ENCODE data around the gene SORCS2. TPM values are rescaled to one million over a fixed set of nuclear protein-coding genes. Genes with fewer than 3 reads are reported as not detected.
A peak's percentile ranks its signal among the peaks of the same experiment; 100 is the strongest.

SORCS2 gene
- total RNA-seq, 4 donors from 2014 or later, result 0.07 to 1.2 (median 0.11) TPM

DNA sequence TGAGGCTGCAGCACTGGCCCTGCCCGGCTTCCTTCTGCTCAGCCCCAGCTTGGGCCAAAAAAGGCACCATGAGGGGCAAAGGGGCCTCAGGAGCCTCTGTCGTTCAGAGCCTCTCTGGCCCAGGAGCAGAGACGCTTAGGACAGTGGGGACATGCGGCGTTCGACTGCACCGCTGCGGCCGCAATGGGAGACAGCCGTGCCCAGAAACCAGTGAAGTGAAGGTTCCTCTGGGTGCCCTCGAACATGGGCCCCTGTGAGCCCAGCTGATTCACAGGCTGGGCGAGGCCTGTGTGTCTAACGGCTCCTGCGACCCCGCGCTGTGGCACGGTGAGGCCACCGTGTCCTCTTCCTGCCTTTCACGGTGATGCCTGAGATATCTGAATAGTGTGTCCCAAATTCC is 512.3 kb downstream of the SORCS2 start:
- no peak for DNase-seq
- Histone ChIP-seq H3K4me3 (no peak overlapping the region), H3K27ac (no peak overlapping the region), H3K27me3 (no peaks in the 10 kb centered on the region), H3K9me3 (no peaks in the 10 kb centered on the region), H3K4me1 (no peaks in the 10 kb centered on the region), H3K36me3 (no peaks in the 10 kb centered on the region)
- in situ Hi-C loops (cut with MboI; ENCODE audit: low sequenced_read_pairs in 4 of 4), result loop anchor here in 2 of 4 donors (25.0 kb wide), 1 partner anchor 517 kb away; the partner anchor contains the start of gene SORCS2 (in 2 of the 2)
- intact Hi-C loops (cut with DNase I; ENCODE audit: low total_unique reads), result no loop called here
- TF ChIP-seq POLR2A (IDR thresholded peaks at IDR 0.05) (no peak), CTCF (IDR thresholded peaks at IDR 0.05 in 4 of 5, conservative IDR thresholded peaks at IDR 0.05 in 1 of 5) (no peak)
- ATAC-seq, result no peak

- Histone ChIP-seq H3K27me3 (no peaks in the 10 kb centered on the region), H3K27ac (no peak overlapping the region), H3K4me3 (no peak overlapping the region), H3K4me1 (no peaks in the 10 kb centered on the region), H3K36me3 (no peaks in the 10 kb centered on the region), H3K9me3 (no peaks in the 10 kb centered on the region)
- TF ChIP-seq CTCF (IDR thresholded peaks at IDR 0.05 in 4 of 5, conservative IDR thresholded peaks at IDR 0.05 in 1 of 5) (no peak), POLR2A (IDR thresholded peaks at IDR 0.05) (no peak)
- ATAC-seq, result no peak
- in situ Hi-C loops (cut with MboI; ENCODE audit: low sequenced_read_pairs in 4 of 4), result loop anchor here in 2 of 4 donors (25.0 kb wide), 1 partner anchor 518 kb away; the partner anchor contains the start of gene SORCS2 (in 2 of the 2)
- intact Hi-C loops (cut with DNase I; ENCODE audit: low total_unique reads), result no loop called here
- DNase-seq, result peak in 1 of 2 donors; percentile 25
Observed at GRCh38 chr4:7705062-7705461, 512.7 kb downstream of the SORCS2 start.

DNA sequence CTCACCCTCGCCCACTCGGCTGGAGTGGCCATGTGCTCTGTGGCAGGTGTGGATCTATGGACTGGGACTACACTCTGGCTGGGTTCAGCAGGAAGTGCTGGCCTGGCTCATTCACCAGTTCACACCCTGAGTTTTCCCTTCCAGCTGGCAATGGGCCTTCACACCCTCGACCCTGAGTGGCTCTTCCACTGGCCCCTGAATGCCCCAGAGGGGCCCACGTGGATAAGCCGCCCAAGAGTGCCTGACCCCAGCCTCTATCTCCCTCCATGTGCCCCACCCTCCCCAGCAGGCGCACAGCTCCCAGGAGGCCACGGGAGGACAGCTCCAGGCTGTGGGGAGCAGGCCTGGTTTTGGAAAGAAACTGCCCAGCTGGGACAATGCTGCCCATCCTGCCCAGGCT is 513.3 kb downstream of the SORCS2 start:
- intact Hi-C loops (cut with DNase I; ENCODE audit: low total_unique reads) (no loop called here), in situ Hi-C loops (cut with MboI; ENCODE audit: low sequenced_read_pairs in 4 of 4) (loop anchor here in 2 of 4 donors (25.0 kb wide), 1 partner anchor 518 kb away; the partner anchor contains the start of gene SORCS2 (in 2 of the 2))
- no peak overlapping the region for H3K4me3 ChIP-seq
- TF ChIP-seq POLR2A (IDR thresholded peaks at IDR 0.05) (no peak), CTCF (IDR thresholded peaks at IDR 0.05 in 4 of 5, conservative IDR thresholded peaks at IDR 0.05 in 1 of 5) (no peak)
- DNase-seq, result no peak
- no peaks in the 10 kb centered on the region for H3K36me3 ChIP-seq
- no peaks in the 10 kb centered on the region for H3K27me3 ChIP-seq
- H3K9me3 ChIP-seq, result no peaks in the 10 kb centered on the region
- H3K4me1 ChIP-seq, result no peaks in the 10 kb centered on the region
- no peak overlapping the region for H3K27ac ChIP-seq
- no peak for ATAC-seq

- no peaks in the 10 kb centered on the region for H3K4me1 ChIP-seq
- no peak for TF ChIP-seq CTCF (IDR thresholded peaks at IDR 0.05 in 4 of 5, conservative IDR thresholded peaks at IDR 0.05 in 1 of 5)
- TF ChIP-seq POLR2A (IDR thresholded peaks at IDR 0.05), result no peak
- H3K9me3 ChIP-seq, result no peaks in the 10 kb centered on the region
- ATAC-seq (no peak), DNase-seq (no peak)
- intact Hi-C loops (cut with DNase I; ENCODE audit: low total_unique reads), result no loop called here
- no peaks in the 10 kb centered on the region for H3K36me3 ChIP-seq
- no peak overlapping the region for H3K27ac ChIP-seq
- no peaks in the 10 kb centered on the region for H3K27me3 ChIP-seq
- in situ Hi-C loops (cut with MboI; ENCODE audit: low sequenced_read_pairs in 4 of 4), result loop anchor here in 2 of 4 donors (25.0 kb wide), 1 partner anchor 521 kb away; the partner anchor contains the start of gene SORCS2 (in 2 of the 2)
- H3K4me3 ChIP-seq, result no peak overlapping the region
Observed at GRCh38 chr4:7708238-7708637, 515.9 kb downstream of the SORCS2 start.

GRCh38 chr4:7708981-7709380 is 516.6 kb downstream of the SORCS2 start:
- H3K9me3 ChIP-seq, result no peaks in the 10 kb centered on the region
- H3K27ac ChIP-seq, result no peak overlapping the region
- no peaks in the 10 kb centered on the region for H3K4me1 ChIP-seq
- H3K27me3 ChIP-seq, result no peaks in the 10 kb centered on the region
- DNase-seq (no peak), ATAC-seq (no peak)
- no peak overlapping the region for H3K4me3 ChIP-seq
- H3K36me3 ChIP-seq, result no peaks in the 10 kb centered on the region
- TF ChIP-seq CTCF (IDR thresholded peaks at IDR 0.05 in 4 of 5, conservative IDR thresholded peaks at IDR 0.05 in 1 of 5) (no peak), POLR2A (IDR thresholded peaks at IDR 0.05) (no peak)
- intact Hi-C loops (cut with DNase I; ENCODE audit: low total_unique reads), result no loop called here
- in situ Hi-C loops (cut with MboI; ENCODE audit: low sequenced_read_pairs in 4 of 4), result loop anchor here in 2 of 4 donors (25.0 kb wide), 1 partner anchor 522 kb away; the partner anchor contains the start of gene SORCS2 (in 2 of the 2)

Measured in gastrocnemius medialis (tissue), 4 donors.